ENCODE data around the gene NAT10. TPM values are rescaled to one million over a fixed set of nuclear protein-coding genes. Genes with fewer than 3 reads are reported as not detected.

Gene NAT10
- total RNA-seq, 4 donors from 2014 or later = 41.2 to 59.8 (median 48.2) TPM

DNA sequence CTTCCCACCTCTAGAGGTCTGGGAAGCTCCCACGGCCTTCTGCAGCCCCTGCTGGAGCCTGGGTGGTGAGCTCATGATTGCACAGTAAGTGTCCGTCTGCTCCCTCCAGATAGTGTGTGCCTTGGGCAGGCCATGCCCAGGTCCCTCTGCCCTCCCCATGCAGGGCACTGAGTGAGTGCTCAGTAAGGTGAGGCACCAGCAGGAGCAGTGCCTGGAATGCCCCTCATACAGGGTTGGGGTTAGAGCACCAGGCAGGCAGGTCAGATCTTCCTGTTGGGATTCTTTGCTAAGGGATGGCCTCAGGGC lies 50.3 kb downstream of the NAT10 start:
- H3K4me1 ChIP-seq = peaks cover 20% of the 10 kb centered on the region
- TF ChIP-seq POLR2A (IDR thresholded peaks at IDR 0.05) = no peak
- TF ChIP-seq POLR2AphosphoS5 (IDR thresholded peaks at IDR 0.05) = no peak
- TF ChIP-seq, protein P1, sequence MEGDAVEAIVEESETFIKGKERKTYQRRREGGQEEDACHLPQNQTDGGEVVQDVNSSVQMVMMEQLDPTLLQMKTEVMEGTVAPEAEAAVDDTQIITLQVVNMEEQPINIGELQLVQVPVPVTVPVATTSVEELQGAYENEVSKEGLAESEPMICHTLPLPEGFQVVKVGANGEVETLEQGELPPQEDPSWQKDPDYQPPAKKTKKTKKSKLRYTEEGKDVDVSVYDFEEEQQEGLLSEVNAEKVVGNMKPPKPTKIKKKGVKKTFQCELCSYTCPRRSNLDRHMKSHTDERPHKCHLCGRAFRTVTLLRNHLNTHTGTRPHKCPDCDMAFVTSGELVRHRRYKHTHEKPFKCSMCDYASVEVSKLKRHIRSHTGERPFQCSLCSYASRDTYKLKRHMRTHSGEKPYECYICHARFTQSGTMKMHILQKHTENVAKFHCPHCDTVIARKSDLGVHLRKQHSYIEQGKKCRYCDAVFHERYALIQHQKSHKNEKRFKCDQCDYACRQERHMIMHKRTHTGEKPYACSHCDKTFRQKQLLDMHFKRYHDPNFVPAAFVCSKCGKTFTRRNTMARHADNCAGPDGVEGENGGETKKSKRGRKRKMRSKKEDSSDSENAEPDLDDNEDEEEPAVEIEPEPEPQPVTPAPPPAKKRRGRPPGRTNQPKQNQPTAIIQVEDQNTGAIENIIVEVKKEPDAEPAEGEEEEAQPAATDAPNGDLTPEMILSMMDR (IDR thresholded peaks at IDR 0.05) = no peak
- TF ChIP-seq EP300 (IDR thresholded peaks at IDR 0.05) = no peak
- WGBS = 80% methylated on average over 1 of the region's 2 CpGs
- H3K27ac ChIP-seq = peak overlapping the region; percentile 27
- H3K4me3 ChIP-seq = no peak overlapping the region
- H3K9me3 ChIP-seq = no peaks in the 10 kb centered on the region
- H3K36me3 ChIP-seq = peaks cover 55% of the 10 kb centered on the region
- no peaks in the 10 kb centered on the region for H3K27me3 ChIP-seq
- DNase-seq (ENCODE audit: low spot score in 2 of 2) = no peak

DNA sequence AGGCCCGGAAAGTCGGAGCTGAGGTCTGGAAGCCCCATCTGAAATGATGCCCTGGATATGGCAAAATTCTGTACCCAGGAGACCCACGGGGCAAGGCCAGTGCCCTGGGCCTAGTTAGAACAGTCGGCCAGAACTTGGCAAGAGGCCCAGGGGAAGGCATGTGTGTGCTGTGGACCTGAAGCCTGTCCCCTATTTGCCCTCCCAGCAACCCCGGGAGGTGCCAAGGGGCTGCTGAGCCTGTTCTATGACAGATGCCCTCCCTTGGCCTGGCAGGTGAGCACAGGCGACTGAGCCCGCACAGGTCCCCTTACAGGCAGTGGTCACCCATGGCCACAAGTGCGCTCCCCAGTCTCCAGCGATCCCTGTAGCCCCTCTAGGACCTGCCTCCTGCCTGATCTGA lies 51.7 kb downstream of the NAT10 start:
- WGBS = 100% methylated on average over 4 of the region's 9 CpGs
- Histone ChIP-seq H3K36me3 (peaks cover 51% of the 10 kb centered on the region), H3K4me1 (peaks cover 15% of the 10 kb centered on the region), H3K9me3 (no peaks in the 10 kb centered on the region), H3K4me3 (no peak overlapping the region), H3K27ac (no peak overlapping the region), H3K27me3 (no peaks in the 10 kb centered on the region)
- TF ChIP-seq, protein P1 (IDR thresholded peaks at IDR 0.05) = no peak
- no peak for DNase-seq (ENCODE audit: low spot score in 2 of 2)

DNA sequence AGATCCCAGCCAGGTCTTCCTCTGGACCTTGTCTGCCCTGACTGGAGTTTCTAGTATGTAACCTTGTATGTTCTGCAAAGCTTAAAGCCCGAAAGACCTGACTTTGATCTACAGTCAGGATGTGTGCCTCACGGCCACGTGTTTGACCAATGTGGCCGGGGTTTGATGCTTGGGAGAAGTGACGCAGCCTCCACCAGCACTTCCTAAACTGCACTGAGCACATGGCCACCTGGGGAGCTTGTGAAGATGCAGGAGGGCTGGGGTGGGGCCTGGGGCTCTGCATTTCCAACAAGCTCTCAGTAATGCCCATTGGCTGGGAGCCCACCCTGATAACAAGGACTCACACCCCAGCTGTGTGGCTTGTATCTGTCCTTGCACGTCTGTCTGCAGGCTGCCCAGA lies 53.2 kb downstream of the NAT10 start:
- TF ChIP-seq EP300 (IDR thresholded peaks at IDR 0.05) (no peak), POLR2A (IDR thresholded peaks at IDR 0.05) (no peak), POLR2AphosphoS5 (IDR thresholded peaks at IDR 0.05) (no peak)
- TF ChIP-seq, protein P1 (IDR thresholded peaks at IDR 0.05) = no peak
- no peaks in the 10 kb centered on the region for H3K9me3 ChIP-seq
- H3K36me3 ChIP-seq = peaks cover 38% of the 10 kb centered on the region
- 74% methylated on average over 6 of the region's 6 CpGs for WGBS
- no peak for DNase-seq (ENCODE audit: low spot score in 2 of 2)
- H3K27ac ChIP-seq = no peak overlapping the region
- H3K4me3 ChIP-seq = no peak overlapping the region
- H3K27me3 ChIP-seq = no peaks in the 10 kb centered on the region
- H3K4me1 ChIP-seq = peaks cover 15% of the 10 kb centered on the region

DNA sequence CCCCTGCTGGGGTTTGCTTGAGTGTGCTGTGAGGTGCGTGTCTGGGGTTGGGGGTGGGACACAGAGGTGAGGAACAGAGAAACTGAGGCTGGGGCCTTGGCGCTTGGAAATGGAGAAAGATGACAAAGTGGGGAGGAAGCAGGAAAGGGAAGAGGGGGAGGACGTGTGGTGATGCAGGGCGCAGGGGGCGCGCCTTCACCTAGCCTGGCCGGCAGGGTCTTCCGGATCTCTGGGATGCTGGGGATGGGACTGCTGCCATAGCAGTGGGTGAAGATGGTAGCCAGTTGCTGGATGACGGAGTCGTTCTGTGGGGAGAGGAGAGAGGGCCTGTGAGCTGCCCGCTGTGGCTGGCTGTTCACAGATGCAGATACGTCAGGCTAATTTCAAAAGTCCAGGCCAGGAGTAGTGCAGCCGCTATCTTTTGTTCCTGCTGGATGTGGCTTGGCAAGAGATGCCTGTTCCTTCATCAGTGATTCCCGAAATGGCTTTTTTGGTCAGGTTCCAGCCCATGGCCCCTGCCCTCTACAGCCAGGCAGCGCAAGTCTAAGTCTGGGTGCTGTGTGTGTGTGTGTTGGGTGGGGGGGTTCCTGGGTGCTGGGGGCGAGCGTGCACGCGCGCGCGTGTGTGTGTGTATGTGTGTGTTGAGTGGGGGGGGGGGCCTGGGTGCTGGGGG lies 54.8 kb downstream of the NAT10 start:
- TF ChIP-seq POLR2A (IDR thresholded peaks at IDR 0.05) (no peak), EP300 (IDR thresholded peaks at IDR 0.05) (no peak), POLR2AphosphoS5 (IDR thresholded peaks at IDR 0.05) (no peak)
- TF ChIP-seq, protein P1 (IDR thresholded peaks at IDR 0.05) = no peak
- WGBS = 74% methylated on average over 13 of the region's 22 CpGs
- no peak for DNase-seq (ENCODE audit: low spot score in 2 of 2)
- Histone ChIP-seq H3K27me3 (no peaks in the 10 kb centered on the region), H3K27ac (no peak overlapping the region), H3K4me1 (peaks cover 11% of the 10 kb centered on the region), H3K4me3 (no peak overlapping the region), H3K36me3 (peaks cover 29% of the 10 kb centered on the region), H3K9me3 (no peaks in the 10 kb centered on the region)

DNA sequence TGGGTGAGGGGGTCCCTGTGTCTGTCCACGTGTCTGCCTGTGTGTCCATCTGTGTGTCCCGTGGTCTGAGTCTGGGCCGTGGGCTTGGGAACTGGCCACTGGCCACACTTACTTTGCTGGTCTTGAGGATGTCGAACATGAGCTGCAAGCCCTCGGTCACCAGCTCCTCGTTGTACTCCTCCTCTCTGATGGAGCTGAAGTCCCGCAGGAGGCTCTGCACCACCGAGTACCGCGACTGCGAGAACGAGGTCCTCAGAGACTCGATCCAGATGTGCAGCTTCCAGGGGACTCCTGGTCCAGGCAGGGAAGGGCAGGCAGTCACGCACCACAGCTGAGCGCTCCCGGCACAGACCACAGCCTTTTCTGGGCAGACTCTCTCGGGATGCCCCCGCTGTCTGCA lies 55.4 kb downstream of the NAT10 start:
- Histone ChIP-seq H3K4me3 (no peak overlapping the region), H3K27me3 (no peaks in the 10 kb centered on the region), H3K4me1 (peaks cover 9% of the 10 kb centered on the region), H3K9me3 (no peaks in the 10 kb centered on the region), H3K36me3 (peaks cover 28% of the 10 kb centered on the region), H3K27ac (no peak overlapping the region)
- no peak for DNase-seq (ENCODE audit: low spot score in 2 of 2)
- TF ChIP-seq POLR2AphosphoS5 (IDR thresholded peaks at IDR 0.05) = no peak
- TF ChIP-seq POLR2A (IDR thresholded peaks at IDR 0.05) = no peak
- TF ChIP-seq EP300 (IDR thresholded peaks at IDR 0.05) = no peak
- TF ChIP-seq, protein P1 (IDR thresholded peaks at IDR 0.05) = no peak
- 93% methylated on average over 3 of the region's 18 CpGs for WGBS

Data from suprapubic skin (tissue), 4 donors.